NCI-H2196 (cell line): ENCODE results near the gene TRMT61A.

Experiments
- DNase-seq: peaks from one replicate; lab custom pipeline; 2025; ENCODE audit not compliant: unreplicated experiment; lab: John Stamatoyannopoulos, UW

TRMT61A gene

DNA sequence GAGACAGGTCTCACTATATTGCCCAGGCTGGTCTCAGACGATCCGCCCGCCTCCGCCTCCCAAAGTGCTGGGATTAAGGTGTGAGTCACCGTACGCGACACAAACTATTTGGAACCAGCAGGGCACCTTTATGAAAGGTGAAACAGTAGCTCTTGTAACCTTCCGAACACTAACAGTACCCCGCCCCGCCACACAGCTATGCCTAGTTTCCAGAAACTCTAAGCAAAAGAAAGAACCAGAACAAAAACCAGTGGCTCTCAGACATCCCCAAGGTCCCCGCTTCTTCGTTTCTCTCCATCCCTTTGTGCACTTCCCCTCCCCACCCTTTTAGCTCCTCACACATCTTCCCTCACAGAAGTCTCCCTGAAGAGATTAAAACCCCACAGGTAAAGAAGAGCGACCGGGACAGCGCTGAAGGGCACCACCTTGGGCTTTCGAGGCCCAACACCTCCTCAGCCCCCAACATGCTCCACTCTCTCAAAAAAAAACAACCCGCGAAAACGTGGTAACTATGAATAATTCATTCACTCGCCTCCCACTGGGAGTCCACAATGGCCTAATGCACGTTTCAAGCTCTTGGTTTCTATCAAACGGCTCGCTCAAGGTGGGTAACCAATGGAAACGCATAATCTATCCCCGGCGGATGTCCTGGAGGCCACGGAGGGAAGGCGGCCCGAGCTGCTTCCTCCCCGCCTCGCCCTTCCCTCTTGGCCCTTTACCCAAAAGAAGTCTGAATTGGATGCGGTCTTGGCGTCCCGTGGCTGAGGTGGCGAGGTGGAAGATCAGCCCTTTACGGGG is 32.6 kb downstream of the TRMT61A start:
- no peak for DNase-seq

- no peak for DNase-seq
Measured at GRCh38 chr14:103562179-103562428, 33.1 kb downstream of the TRMT61A start.

- DNase-seq, result peak; percentile 80
Measured at GRCh38 chr14:103562429-103563225, 33.6 kb downstream of the TRMT61A start, which contains the start of the genes BAG5 and COA8. Gene BAG5, minus strand, starts transcription at chr14:103562657. Its CDS starts 1,493 bp downstream, at chr14:103561164. Gene COA8, plus strand, starts transcription at chr14:103562960. Its CDS starts 42 bp downstream, at chr14:103563002.

DNA sequence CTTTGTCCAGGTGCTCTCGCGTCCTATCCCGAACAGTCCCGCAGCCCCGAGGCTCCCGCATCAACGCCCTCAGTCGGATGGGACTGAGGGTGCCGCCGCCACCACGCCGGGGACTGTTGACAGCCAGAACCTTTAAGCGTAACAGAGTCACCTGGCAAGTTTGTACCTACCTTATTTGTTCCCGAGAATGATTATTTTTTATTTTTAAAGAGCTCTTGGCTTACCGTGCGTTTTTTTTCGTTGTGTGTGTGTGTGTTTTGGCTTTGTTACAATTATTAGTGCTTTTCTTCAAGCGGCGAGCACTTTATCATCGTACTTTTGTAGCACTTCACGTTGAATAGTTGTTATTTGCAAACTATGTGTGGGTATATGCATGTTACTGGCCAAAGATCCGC is 34.2 kb downstream of the TRMT61A start:
- no peak for DNase-seq

DNA sequence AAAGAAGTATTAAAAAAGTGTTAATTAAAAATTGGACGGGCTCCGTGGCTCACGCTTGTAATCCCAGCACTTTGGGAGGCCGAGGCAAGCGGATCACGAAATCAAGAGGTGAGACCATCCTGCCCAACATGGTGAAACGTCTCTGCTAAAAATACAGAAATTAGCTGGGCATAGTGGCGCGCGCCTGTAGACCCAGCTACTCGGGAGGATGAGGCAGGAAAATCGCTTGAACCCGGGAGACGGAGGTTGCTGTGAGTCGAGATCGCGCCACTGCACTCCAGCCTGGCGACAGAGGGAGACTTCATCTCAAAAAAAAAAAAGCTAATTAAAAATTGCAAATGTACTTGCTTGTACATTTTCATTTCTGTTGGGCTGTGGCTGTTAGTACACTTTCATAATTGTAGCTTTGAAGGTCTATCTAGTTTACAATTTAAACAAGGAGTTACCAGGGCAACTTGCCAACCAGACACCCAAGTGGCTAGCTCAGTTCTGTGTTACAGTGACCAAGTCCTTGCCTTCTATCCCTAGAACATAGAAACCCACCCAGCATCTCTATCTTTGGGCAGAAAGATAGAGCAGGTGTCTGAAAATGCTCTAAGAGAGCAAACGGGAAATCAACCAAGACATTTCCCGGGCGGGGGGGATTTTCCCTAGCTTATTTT is 35.0 kb downstream of the TRMT61A start:
- no peak for DNase-seq

GRCh38 chr14:103568952-103569351 is 40.0 kb downstream of the TRMT61A start:
- no peak for DNase-seq

DNA sequence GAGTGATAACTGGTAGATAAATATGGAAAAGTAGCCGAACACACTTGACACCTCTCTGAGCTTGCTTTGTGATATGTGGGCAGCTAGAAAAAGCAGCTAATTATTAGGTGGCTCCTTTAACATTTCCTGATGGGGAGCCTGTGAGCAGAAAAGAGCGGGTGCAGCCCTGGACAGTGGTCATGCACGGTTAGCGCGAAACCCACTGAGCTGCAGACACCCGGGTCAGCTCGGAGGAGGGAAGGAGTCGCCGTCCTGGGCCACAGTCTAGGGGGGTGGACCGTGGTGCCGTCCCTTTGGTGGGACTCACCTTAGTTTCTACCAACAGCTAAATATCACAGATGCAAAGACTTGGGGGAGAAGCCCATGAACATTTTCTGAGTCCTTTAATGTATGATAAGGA is 40.4 kb downstream of the TRMT61A start:
- DNase-seq, result no peak

DNA sequence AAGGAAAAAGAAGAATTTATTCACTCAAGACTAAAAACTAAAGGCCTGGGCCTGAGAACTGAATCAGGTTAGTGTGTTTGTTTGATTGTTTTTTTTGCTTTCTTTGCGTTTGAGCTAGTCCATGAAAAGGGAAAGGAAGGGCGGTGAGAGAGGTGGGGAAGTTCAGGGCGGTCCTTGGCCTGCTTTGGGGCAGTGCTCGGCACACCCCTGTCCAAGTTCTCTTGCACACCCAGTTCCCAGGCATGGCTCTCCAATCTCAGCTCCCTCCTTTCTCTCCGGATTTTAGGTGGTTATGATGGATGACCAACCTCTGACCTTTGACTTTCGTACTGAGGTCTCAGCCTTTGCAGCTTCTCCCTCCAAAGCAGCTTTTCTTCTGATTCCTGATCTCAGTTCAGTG is 45.1 kb downstream of the TRMT61A start:
- DNase-seq, result no peak

DNA sequence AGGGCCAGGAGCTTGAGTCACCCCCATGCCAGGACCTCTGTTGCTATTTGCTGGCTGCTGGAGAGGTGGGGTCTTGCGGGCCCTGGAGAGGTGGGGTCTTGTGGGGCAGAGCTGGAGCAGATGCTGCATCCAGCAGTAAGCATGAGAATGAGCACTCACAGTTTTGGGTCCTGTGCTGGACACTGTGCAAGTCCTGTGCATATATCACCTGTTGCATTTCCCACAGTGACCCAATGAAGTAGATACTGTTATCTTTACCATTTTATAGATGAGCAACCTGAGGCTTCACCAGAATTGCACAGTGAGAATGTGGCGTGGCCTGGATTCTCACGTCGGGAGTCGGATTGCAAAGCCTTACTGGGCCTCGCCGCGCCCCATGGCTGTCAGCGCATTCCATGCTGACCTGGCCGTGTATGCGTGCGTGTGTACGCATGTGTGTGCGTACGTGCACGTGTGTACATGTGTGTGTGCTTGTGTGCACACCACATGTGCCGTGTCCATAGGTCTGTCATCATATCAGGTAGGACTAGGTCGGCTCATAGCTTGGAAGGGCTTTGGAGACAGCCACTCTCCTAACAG is 45.8 kb downstream of the TRMT61A start:
- DNase-seq, result no peak

DNA sequence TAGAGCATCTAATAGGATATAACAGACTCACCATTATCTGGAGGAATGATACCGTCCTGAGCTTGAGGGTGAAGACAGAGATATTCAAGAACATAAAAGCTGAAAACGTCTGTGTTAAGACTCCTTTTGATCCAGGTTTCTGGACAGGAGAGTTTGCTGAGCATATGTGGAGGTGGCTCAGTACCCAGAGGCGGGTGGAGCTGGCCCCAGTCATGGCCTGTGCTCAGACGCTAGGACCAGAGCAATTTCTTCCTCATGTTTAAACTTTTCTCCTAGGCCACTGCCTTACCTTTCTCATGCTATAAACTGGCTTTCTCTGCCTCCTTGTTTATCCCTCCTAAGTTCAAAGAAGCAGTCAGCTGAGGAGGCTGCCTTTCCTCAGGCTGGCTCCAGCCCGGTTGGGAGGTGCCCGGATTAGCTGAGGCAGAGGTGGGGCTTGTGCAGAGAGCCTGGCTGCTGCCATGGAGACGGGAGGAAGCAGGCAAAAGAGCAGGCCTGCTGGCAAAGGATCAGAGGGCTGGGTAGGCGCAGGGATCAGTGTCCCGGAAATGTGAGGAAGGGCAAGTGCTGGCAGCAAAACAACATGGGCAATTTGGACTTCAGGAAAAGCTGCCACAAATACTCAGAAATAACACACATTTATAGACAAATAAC is 47.5 kb downstream of the TRMT61A start:
- peak; percentile 85 for DNase-seq

- no peak for DNase-seq
Measured at GRCh38 chr14:103578401-103579075, 49.5 kb downstream of the TRMT61A start.

GRCh38 chr14:103581206-103581605 is 52.2 kb downstream of the TRMT61A start:
- no peak for DNase-seq

DNA sequence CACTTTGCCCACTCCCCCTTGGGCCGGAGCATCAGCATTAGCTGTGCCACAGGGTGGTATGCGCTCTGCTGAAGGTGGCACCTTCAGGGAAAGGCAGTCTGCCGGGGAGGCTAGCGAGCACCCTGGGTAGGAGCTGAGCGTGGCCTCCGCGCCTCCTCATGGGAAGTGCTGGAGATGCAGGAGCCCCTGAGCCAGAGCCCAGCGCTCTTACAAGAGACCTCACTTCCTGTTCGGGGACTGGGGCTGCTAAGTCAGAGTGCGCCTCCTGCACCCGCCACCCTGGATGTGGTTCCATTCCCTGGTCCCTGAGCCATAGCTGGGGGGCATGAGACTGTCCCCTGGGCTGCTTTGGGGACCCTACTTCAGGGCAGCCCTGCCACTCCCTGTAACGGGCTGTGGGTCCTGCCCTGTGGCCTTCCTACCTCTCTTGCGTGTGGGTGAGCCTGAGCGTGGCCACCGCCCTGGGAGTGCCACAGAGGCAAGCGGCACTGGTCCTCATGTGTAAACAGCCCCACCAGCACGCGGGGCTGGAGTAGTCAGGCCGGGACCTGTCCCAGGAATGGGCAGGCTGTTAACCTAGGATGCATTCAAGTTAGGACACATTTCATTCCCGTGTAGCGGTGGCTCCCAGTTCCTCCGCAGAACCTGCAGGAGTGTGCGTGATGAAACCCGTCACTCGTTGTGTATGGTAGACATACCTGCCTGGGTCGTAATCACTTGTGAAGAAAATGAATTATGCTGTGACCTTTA is 53.1 kb downstream of the TRMT61A start:
- no peak for DNase-seq

- DNase-seq, result no peak
Measured at GRCh38 chr14:103584326-103584915, 55.4 kb downstream of the TRMT61A start.
